ACC112 (cell line): Measurements from ENCODE around the gene HECTD3.
"Not testable (repeated sequence)": the region's sequence is repeated elsewhere in the genome, so short reads cannot be mapped to it uniquely, and the experiment has no call there.

Source experiments
- H2AFZ ChIP-seq: fragments of 200-600 bp; sonication (generic); one replicate; pipeline ENCODE4 v1.6.0; 2017; ENCODE audit warnings: antibody characterized with exemption, low read length; ENCODE audit not compliant: unreplicated experiment
- H3K27ac ChIP-seq: fragments of 200-600 bp; sonication (generic); 2 replicates; pipeline ENCODE4 v1.5.1; 2014; ENCODE audit warnings: low read depth, mild to moderate bottlenecking, antibody characterized with exemption, low read length, moderate library complexity
- H3K27me3 ChIP-seq: fragments of 200-600 bp; sonication (generic); 2 replicates; pipeline ENCODE4 v1.6.1; 2014; ENCODE audit warnings: mild to moderate bottlenecking, antibody characterized with exemption, low read length, moderate library complexity, mixed read lengths; ENCODE audit not compliant: insufficient read depth
- H3K36me3 ChIP-seq: fragments of 200-600 bp; sonication (generic); 2 replicates; pipeline ENCODE4 v1.6.1; 2016; ENCODE audit warnings: mild to moderate bottlenecking, antibody characterized with exemption, low read length, moderate library complexity, mixed read lengths; ENCODE audit not compliant: insufficient read depth
- H3K4me1 ChIP-seq: fragments of 200-600 bp; sonication (generic); one replicate; pipeline ENCODE4 v1.6.1; 2016; ENCODE audit warnings: low read length, mixed read lengths; ENCODE audit not compliant: insufficient read depth, unreplicated experiment, control insufficient read depth
- H3K4me3 ChIP-seq: fragments of 200-600 bp; sonication (generic); 2 replicates; pipeline ENCODE4 v1.5.1; 2014; ENCODE audit warnings: mild to moderate bottlenecking, low read depth, low read length
- H3K79me2 ChIP-seq: fragments of 200-600 bp; sonication (generic); one replicate; pipeline ENCODE4 v1.6.0; 2016; ENCODE audit warnings: low read length; ENCODE audit not compliant: control insufficient read depth, unreplicated experiment, insufficient read depth

HECTD3 gene

GRCh38 chr1:44988531-44989156 lies 22.5 kb downstream of the HECTD3 start:
- H3K4me1 ChIP-seq: peaks cover 7% of the 10 kb centered on the region
- no peak overlapping the region for H3K4me3 ChIP-seq
- H3K27ac ChIP-seq: no peak overlapping the region
- H2AFZ ChIP-seq: no peak overlapping the region
- no peaks in the 10 kb centered on the region for H3K36me3 ChIP-seq
- no peaks in the 10 kb centered on the region for H3K27me3 ChIP-seq
- peaks cover 19% of the 10 kb centered on the region for H3K79me2 ChIP-seq

- H3K36me3 ChIP-seq: no peaks in the 10 kb centered on the region
- peaks cover 24% of the 10 kb centered on the region for H3K79me2 ChIP-seq
- peaks cover 7% of the 10 kb centered on the region for H3K4me1 ChIP-seq
- no peaks in the 10 kb centered on the region for H3K27me3 ChIP-seq
- peak overlapping the region; percentile 92 for H3K4me3 ChIP-seq
- H3K27ac ChIP-seq: no peak overlapping the region
- peak overlapping the region; percentile 24 for H2AFZ ChIP-seq
These were observed 25.3 kb downstream of the HECTD3 start for GRCh38 chr1:44985747-44986359.

- H3K36me3 ChIP-seq: peaks cover 30% of the 10 kb centered on the region
- not testable (repeated sequence) for H3K27ac ChIP-seq, H3K4me3 ChIP-seq, H3K79me2 ChIP-seq, H3K4me1 ChIP-seq, H3K27me3 ChIP-seq, H2AFZ ChIP-seq
These were observed 33.8 kb downstream of the HECTD3 start for GRCh38 chr1:44977372-44977771.

GRCh38 chr1:44976252-44976651 lies 34.9 kb downstream of the HECTD3 start:
- Histone ChIP-seq H2AFZ (no peak overlapping the region), H3K4me3 (no peak overlapping the region), H3K4me1 (no peaks in the 10 kb centered on the region), H3K27me3 (no peaks in the 10 kb centered on the region), H3K79me2 (peaks cover 3% of the 10 kb centered on the region), H3K36me3 (peaks cover 30% of the 10 kb centered on the region), H3K27ac (no peak overlapping the region)

- no peak overlapping the region for H2AFZ ChIP-seq
- H3K79me2 ChIP-seq: peaks cover 3% of the 10 kb centered on the region
- peaks cover 20% of the 10 kb centered on the region for H3K4me1 ChIP-seq
- H3K4me3 ChIP-seq: no peak overlapping the region
- no peak overlapping the region for H3K27ac ChIP-seq
- peaks cover 30% of the 10 kb centered on the region for H3K36me3 ChIP-seq
- H3K27me3 ChIP-seq: no peaks in the 10 kb centered on the region
These were observed 37.5 kb downstream of the HECTD3 start for GRCh38 chr1:44973645-44974044.

GRCh38 chr1:44970317-44970716 lies 40.8 kb downstream of the HECTD3 start:
- Histone ChIP-seq H3K4me1 (peaks cover 23% of the 10 kb centered on the region), H3K36me3 (peaks cover 3% of the 10 kb centered on the region), H2AFZ (no peak overlapping the region), H3K79me2 (no peaks in the 10 kb centered on the region), H3K27me3 (no peaks in the 10 kb centered on the region), H3K4me3 (no peak overlapping the region), H3K27ac (no peak overlapping the region)

- peaks cover 9% of the 10 kb centered on the region for H3K4me1 ChIP-seq
- H3K27me3 ChIP-seq: no peaks in the 10 kb centered on the region
- no peak overlapping the region for H3K4me3 ChIP-seq
- H3K79me2 ChIP-seq: no peaks in the 10 kb centered on the region
- no peak overlapping the region for H2AFZ ChIP-seq
- no peaks in the 10 kb centered on the region for H3K36me3 ChIP-seq
- no peak overlapping the region for H3K27ac ChIP-seq
These were observed 46.7 kb downstream of the HECTD3 start for GRCh38 chr1:44964396-44964795.

- Histone ChIP-seq H3K79me2 (no peaks in the 10 kb centered on the region), H3K27me3 (no peaks in the 10 kb centered on the region), H3K4me3 (no peak overlapping the region), H2AFZ (no peak overlapping the region), H3K27ac (no peak overlapping the region), H3K36me3 (0 out of 2 replicates have a peak, but pooled peaks cover 3% of the 10 kb centered on the region), H3K4me1 (peaks cover 4% of the 10 kb centered on the region)
These were observed 48.4 kb downstream of the HECTD3 start for GRCh38 chr1:44962729-44963128.

- H3K79me2 ChIP-seq, H3K36me3 ChIP-seq, H3K4me3 ChIP-seq, H2AFZ ChIP-seq, H3K4me1 ChIP-seq, H3K27me3 ChIP-seq, H3K27ac ChIP-seq: not testable (repeated sequence)
These were observed 49.1 kb downstream of the HECTD3 start for GRCh38 chr1:44962022-44962421.

- H3K27ac ChIP-seq, H3K36me3 ChIP-seq, H3K27me3 ChIP-seq, H2AFZ ChIP-seq, H3K79me2 ChIP-seq, H3K4me3 ChIP-seq, H3K4me1 ChIP-seq: not testable (repeated sequence)
These were observed 53.6 kb downstream of the HECTD3 start for GRCh38 chr1:44957566-44957965.

GRCh38 chr1:44956077-44956476 lies 55.0 kb downstream of the HECTD3 start:
- H3K4me1 ChIP-seq, H3K36me3 ChIP-seq, H3K27ac ChIP-seq, H3K27me3 ChIP-seq, H3K4me3 ChIP-seq, H2AFZ ChIP-seq, H3K79me2 ChIP-seq: not testable (repeated sequence)
